ENCODE measurements around the gene PLEKHM1. TPM values are rescaled to one million over a fixed set of nuclear protein-coding genes. Genes with fewer than 3 reads are reported as not detected.

PLEKHM1 gene
- total RNA-seq, 2 experiments from 2014 or later, result 18.8 to 20.0 TPM

DNA sequence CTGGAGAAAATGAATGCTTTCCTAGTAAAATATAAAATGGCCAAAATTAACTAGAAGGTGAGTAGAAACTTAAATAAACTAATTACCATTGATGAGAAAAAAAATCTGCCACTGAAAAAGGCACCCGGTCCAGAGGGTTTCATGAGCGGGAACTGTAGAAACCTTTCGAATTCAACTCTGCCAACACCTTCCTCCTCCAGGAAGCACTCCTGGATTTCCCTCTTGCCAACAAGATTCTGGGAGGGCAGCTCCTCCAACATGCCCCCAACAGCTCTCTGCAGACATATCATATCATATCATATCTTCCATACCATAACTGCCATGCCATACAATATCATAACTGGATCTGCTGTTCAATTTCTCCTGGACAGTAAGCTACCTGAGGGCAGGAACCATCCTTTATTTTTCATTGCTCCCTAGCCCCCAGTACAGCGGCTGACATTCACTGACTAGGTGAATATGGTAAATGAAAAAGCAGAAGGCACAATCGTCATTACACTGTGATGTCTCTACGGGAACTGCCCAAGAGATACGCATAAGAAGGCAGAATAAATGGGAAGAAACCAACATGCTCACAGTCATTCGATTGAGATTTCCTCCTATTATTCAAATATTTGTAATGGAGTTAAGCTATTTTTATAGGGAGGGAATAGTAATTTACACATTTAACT lies 67.1 kb downstream of the PLEKHM1 start:
- intact Hi-C loops (cut with micrococcal nuclease), result no loop called here
- no peak for DNase-seq
- H3K27ac Mint-ChIP-seq, result no peak overlapping the region
- no peaks in the 10 kb centered on the region for H3K36me3 Mint-ChIP-seq (ENCODE audit: low read depth)
- H3K9me3 Mint-ChIP-seq, result no peaks in the 10 kb centered on the region
- POLR2A ChIA-PET, result no interaction called here
- ATAC-seq, result no peak
- H3K4me1 Mint-ChIP-seq (ENCODE audit: low read depth), result peaks cover 4% of the 10 kb centered on the region
- H3K27me3 Mint-ChIP-seq, result peaks cover 2% of the 10 kb centered on the region
- TF ChIP-seq, protein P1, sequence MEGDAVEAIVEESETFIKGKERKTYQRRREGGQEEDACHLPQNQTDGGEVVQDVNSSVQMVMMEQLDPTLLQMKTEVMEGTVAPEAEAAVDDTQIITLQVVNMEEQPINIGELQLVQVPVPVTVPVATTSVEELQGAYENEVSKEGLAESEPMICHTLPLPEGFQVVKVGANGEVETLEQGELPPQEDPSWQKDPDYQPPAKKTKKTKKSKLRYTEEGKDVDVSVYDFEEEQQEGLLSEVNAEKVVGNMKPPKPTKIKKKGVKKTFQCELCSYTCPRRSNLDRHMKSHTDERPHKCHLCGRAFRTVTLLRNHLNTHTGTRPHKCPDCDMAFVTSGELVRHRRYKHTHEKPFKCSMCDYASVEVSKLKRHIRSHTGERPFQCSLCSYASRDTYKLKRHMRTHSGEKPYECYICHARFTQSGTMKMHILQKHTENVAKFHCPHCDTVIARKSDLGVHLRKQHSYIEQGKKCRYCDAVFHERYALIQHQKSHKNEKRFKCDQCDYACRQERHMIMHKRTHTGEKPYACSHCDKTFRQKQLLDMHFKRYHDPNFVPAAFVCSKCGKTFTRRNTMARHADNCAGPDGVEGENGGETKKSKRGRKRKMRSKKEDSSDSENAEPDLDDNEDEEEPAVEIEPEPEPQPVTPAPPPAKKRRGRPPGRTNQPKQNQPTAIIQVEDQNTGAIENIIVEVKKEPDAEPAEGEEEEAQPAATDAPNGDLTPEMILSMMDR (IDR thresholded peaks at IDR 0.05), result no peak
- CTCF ChIA-PET, result interaction anchor here (1.5 kb wide), 1 partner anchor 13 kb away, joined by 3 read pairs; no protein-coding TSS in a partner anchor
- H3K4me3 Mint-ChIP-seq, result no peak overlapping the region

DNA sequence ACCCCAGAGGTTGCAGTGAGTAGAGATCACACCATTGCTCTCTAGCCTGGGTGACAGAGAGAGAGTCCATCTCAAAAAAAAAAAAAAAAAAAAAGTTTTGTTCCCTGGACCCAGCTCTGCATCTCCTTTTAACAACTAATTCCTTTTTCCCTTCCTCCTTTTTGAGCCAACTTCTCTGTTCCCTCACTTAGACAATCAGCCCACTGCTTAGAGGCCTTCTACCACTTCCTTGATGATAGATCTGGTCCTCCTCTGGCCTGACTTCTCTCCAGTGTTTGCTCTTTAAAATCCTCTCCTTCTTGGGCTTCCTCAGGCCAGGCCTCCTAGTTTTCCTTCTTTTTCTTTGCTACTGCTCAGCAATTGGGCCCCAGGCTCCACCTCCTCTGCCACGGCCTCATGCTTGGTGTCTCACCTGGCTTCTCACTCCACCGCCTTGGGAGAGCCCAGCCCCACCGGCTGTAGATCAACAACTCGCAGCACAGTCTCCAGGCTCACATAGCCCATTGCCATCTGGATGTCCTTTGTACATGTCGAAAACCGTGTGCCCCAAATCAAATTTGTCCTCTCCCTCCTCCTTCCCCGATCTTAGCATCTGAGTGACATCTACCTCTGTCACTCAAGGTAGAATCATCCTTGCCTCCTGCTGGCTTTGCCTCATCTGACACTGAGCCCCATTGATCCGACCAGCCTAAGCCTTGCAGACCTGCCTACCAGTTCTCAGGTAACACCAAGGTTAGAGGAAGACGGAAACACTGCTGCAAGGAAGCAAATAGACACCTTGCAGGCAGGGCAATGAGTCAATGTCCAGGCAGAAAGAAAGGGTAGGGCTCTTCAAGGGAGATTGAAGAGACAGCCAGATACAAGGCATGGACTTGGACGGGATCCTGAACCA lies 75.3 kb downstream of the PLEKHM1 start:
- no peak for ATAC-seq
- POLR2A ChIA-PET, result no interaction called here

DNA sequence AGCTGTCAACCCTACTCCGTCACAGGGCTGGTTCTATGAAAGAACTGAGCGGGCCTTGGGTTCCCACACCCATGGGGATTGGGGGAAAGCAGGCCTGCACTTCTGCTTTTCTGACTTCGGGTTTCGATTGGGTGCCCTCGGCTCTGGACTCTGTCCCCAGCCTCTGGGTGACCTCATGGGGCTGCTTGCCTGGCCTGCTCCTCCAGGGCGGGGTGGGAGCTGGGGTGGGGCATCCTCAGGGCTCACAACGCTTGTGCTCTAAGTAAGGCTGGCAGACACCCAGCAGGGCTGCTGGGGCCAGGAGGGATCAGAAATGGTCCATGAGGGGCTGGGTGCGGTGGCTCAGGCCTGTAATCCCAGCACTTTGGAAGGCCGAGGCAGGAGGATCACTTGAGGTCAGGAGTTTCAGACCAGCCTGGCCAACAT lies 77.0 kb downstream of the PLEKHM1 start:
- Mint-ChIP-seq H3K4me3 (no peak overlapping the region), H3K27ac (no peak overlapping the region), H3K27me3 (no peaks in the 10 kb centered on the region), H3K4me1 (ENCODE audit: low read depth) (peaks cover 21% of the 10 kb centered on the region), H3K9me3 (no peaks in the 10 kb centered on the region), H3K36me3 (ENCODE audit: low read depth) (peaks cover 2% of the 10 kb centered on the region)
- POLR2A ChIA-PET, result no interaction called here
- CTCF ChIA-PET, result no interaction called here
- intact Hi-C loops (cut with micrococcal nuclease), result no loop called here
- TF ChIP-seq, protein P1 (IDR thresholded peaks at IDR 0.05), result no peak
- DNase-seq (no peak), ATAC-seq (no peak)

More for the DNA sequence above, 75.3 kb downstream of the PLEKHM1 start:
- DNase-seq, result no peak
- H3K4me3 Mint-ChIP-seq, result no peak overlapping the region
- no peaks in the 10 kb centered on the region for H3K9me3 Mint-ChIP-seq
- intact Hi-C loops (cut with micrococcal nuclease), result no loop called here
- no peak overlapping the region for H3K27ac Mint-ChIP-seq
- TF ChIP-seq, protein P1 (IDR thresholded peaks at IDR 0.05), result no peak
- H3K36me3 Mint-ChIP-seq (ENCODE audit: low read depth), result no peaks in the 10 kb centered on the region
- peaks cover 17% of the 10 kb centered on the region for H3K4me1 Mint-ChIP-seq (ENCODE audit: low read depth)
- CTCF ChIA-PET, result interaction anchor here (0.8 to 1.3 kb wide), 3 partner anchors 13 to 180 kb away, joined by 3 read pairs; no protein-coding TSS in a partner anchor
- no peaks in the 10 kb centered on the region for H3K27me3 Mint-ChIP-seq

DNA sequence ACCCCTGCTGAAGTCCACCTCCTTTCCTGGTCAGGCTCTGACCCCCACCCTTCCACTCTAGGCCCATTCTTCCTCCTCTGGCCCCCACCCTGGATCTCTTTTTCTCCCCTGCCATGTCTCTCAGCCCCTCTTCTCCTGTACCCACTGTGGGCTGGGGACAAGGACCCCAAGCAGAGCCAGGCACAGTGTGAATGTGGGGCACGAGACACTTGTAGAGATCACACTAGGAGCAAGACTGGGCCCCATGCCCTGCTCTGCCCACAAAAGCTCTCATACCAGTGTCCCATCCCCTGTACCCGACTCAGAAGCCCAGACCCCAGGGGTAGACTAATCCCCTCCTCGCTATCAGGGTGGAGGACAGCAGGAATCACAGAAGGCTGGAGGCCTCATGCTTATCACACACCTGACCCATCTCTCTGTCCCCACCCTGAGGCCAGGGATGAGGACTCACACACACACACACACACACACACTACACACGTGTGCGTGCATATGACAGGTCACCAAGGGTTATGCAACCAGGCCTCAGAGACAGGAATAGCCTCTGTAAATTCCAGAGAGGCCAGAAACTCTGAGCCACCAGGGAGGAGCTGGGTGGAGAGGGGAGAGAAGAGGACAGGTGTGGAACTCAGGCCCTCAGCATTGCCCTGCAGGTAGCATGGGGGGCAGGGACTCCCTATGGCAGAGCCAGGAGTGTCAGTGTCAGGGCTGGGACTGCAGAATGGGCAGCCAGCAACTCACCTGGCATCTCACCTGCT lies 79.0 kb downstream of the PLEKHM1 start:
- H3K4me3 Mint-ChIP-seq, result peak overlapping the region; percentile 98
- H3K9me3 Mint-ChIP-seq, result no peaks in the 10 kb centered on the region
- H3K36me3 Mint-ChIP-seq (ENCODE audit: low read depth), result peaks cover 11% of the 10 kb centered on the region
- peak overlapping the region; percentile 99 for H3K27ac Mint-ChIP-seq
- CTCF ChIA-PET, result interaction anchor here (0.9 to 1.7 kb wide), 2 partner anchors 17 to 22 kb away, joined by 3 to 5 read pairs; no protein-coding TSS in a partner anchor
- intact Hi-C loops (cut with micrococcal nuclease), result no loop called here
- TF ChIP-seq, protein P1 (IDR thresholded peaks at IDR 0.05), result no peak
- DNase-seq (no peak), ATAC-seq (no peak)
- H3K27me3 Mint-ChIP-seq, result no peaks in the 10 kb centered on the region
- H3K4me1 Mint-ChIP-seq (ENCODE audit: low read depth), result peaks cover 35% of the 10 kb centered on the region
- POLR2A ChIA-PET, result interaction anchor here (0.6 to 2.5 kb wide), 5 partner anchors 15 to 344 kb away, joined by 3 to 11 read pairs (median 4); no protein-coding TSS in a partner anchor

All from activated CD8-positive, alpha-beta T cell treated with anti-CD3 and anti-CD28 coated beads for 36 hours (primary cell).